ENCODE results near the gene SCGB1D2. TPM values are rescaled to one million over a fixed set of nuclear protein-coding genes. Genes with fewer than 3 reads are reported as not detected.

The SCGB1D2 gene
- total and polyA plus RNA-seq, 4 donors = not detected

GRCh38 chr11:62223095-62223494 is 18.9 kb upstream of the SCGB1D2 start:
- peaks cover 3 to 22% (median 10%) of the 10 kb centered on the region in 4 donors for H3K9me3 ChIP-seq (ENCODE audit: control insufficient read depth in 4 of 4, insufficient read depth in 3 of 4, low read length in 3 of 4)
- no peak overlapping the region for H3K9ac ChIP-seq (ENCODE audit: insufficient read depth in 1 of 2, low read length in 2 of 2)
- no peak for DNase-seq
- H3K4me1 ChIP-seq (ENCODE audit: control insufficient read depth in 5 of 5, insufficient read depth in 5 of 5, low read length in 5 of 5) = no peaks in the 10 kb centered on the region
- H3K27ac ChIP-seq (ENCODE audit: low read depth in 1 of 2, low read length in 1 of 2) = no peak overlapping the region
- no peak for ATAC-seq (ENCODE audit: insufficient read depth, low FRiP score)
- no peaks in the 10 kb centered on the region for H3K36me3 ChIP-seq (ENCODE audit: control insufficient read depth in 4 of 4, insufficient read depth in 4 of 4, low read length in 4 of 4)
- no peaks in the 10 kb centered on the region for H3K27me3 ChIP-seq (ENCODE audit: control insufficient read depth in 3 of 3, insufficient read depth in 3 of 3, low read length in 2 of 3)
- no peak for TF ChIP-seq CTCF (IDR thresholded peaks at IDR 0.05; ENCODE audit: control extremely low read depth, extremely low read depth)
- no peak overlapping the region for H3K4me3 ChIP-seq

GRCh38 chr11:62233730-62234129 is 8.3 kb upstream of the SCGB1D2 start:
- ATAC-seq (ENCODE audit: insufficient read depth, low FRiP score) (no peak), DNase-seq (no peak)
- no peak overlapping the region for H3K9ac ChIP-seq (ENCODE audit: insufficient read depth in 1 of 2, low read length in 2 of 2)
- no peaks in the 10 kb centered on the region for H3K4me1 ChIP-seq (ENCODE audit: control insufficient read depth in 5 of 5, insufficient read depth in 5 of 5, low read length in 5 of 5)
- no peaks in the 10 kb centered on the region for H3K36me3 ChIP-seq (ENCODE audit: control insufficient read depth in 4 of 4, insufficient read depth in 4 of 4, low read length in 4 of 4)
- TF ChIP-seq CTCF (IDR thresholded peaks at IDR 0.05; ENCODE audit: control extremely low read depth, extremely low read depth) = no peak
- H3K27me3 ChIP-seq (ENCODE audit: control insufficient read depth in 3 of 3, insufficient read depth in 3 of 3, low read length in 2 of 3) = peaks cover 0 to 19% (median 4%) of the 10 kb centered on the region in 3 donors
- peaks cover 0 to 5% (median 0%) of the 10 kb centered on the region in 4 donors for H3K9me3 ChIP-seq (ENCODE audit: control insufficient read depth in 4 of 4, insufficient read depth in 3 of 4, low read length in 3 of 4)
- H3K27ac ChIP-seq (ENCODE audit: low read depth in 1 of 2, low read length in 1 of 2) = no peak overlapping the region
- H3K4me3 ChIP-seq = no peak overlapping the region

- ATAC-seq (ENCODE audit: insufficient read depth, low FRiP score) = no peak
- no peak for TF ChIP-seq CTCF (IDR thresholded peaks at IDR 0.05; ENCODE audit: control extremely low read depth, extremely low read depth)
- Histone ChIP-seq H3K36me3 (ENCODE audit: control insufficient read depth in 4 of 4, insufficient read depth in 4 of 4, low read length in 4 of 4) (no peaks in the 10 kb centered on the region), H3K9me3 (ENCODE audit: control insufficient read depth in 4 of 4, insufficient read depth in 3 of 4, low read length in 3 of 4) (peaks cover 0 to 5% (median 0%) of the 10 kb centered on the region in 4 donors), H3K4me1 (ENCODE audit: control insufficient read depth in 5 of 5, insufficient read depth in 5 of 5, low read length in 5 of 5) (no peaks in the 10 kb centered on the region), H3K27me3 (ENCODE audit: control insufficient read depth in 3 of 3, insufficient read depth in 3 of 3, low read length in 2 of 3) (peaks cover 0 to 24% (median 4%) of the 10 kb centered on the region in 3 donors), H3K4me3 (no peak overlapping the region), H3K9ac (ENCODE audit: insufficient read depth in 1 of 2, low read length in 2 of 2) (no peak overlapping the region), H3K27ac (ENCODE audit: low read depth in 1 of 2, low read length in 1 of 2) (no peak overlapping the region)
- whole genome bisulfite sequencing, 2 donors = 75 to 83% methylated on average over 2 of the region's 2 CpGs
- DNase-seq = no peak
Observed at GRCh38 chr11:62236187-62236586, 5.9 kb upstream of the SCGB1D2 start.

GRCh38 chr11:62237499-62237898 is 4.5 kb upstream of the SCGB1D2 start:
- peaks cover 0 to 22% (median 4%) of the 10 kb centered on the region in 3 donors for H3K27me3 ChIP-seq (ENCODE audit: control insufficient read depth in 3 of 3, insufficient read depth in 3 of 3, low read length in 2 of 3)
- TF ChIP-seq CTCF (IDR thresholded peaks at IDR 0.05; ENCODE audit: control extremely low read depth, extremely low read depth) = no peak
- H3K36me3 ChIP-seq (ENCODE audit: control insufficient read depth in 4 of 4, insufficient read depth in 4 of 4, low read length in 4 of 4) = no peaks in the 10 kb centered on the region
- no peak for DNase-seq
- 69 to 71% methylated on average over 4 of the region's 4 CpGs for WGBS, 2 donors
- peaks cover 0 to 5% (median 0%) of the 10 kb centered on the region in 4 donors for H3K9me3 ChIP-seq (ENCODE audit: control insufficient read depth in 4 of 4, insufficient read depth in 3 of 4, low read length in 3 of 4)
- no peak overlapping the region for H3K9ac ChIP-seq (ENCODE audit: insufficient read depth in 1 of 2, low read length in 2 of 2)
- ATAC-seq (ENCODE audit: insufficient read depth, low FRiP score) = no peak
- H3K27ac ChIP-seq (ENCODE audit: low read depth in 1 of 2, low read length in 1 of 2) = peak overlapping the region in 1 of 2 donors; percentile 40
- H3K4me1 ChIP-seq (ENCODE audit: control insufficient read depth in 5 of 5, insufficient read depth in 5 of 5, low read length in 5 of 5) = no peaks in the 10 kb centered on the region
- H3K4me3 ChIP-seq = no peak overlapping the region

Measured in lung (tissue), 12 donors.